Lower leg skin (tissue), 4 donors: ENCODE data around the gene HYLS1. TPM values are rescaled to one million over a fixed set of nuclear protein-coding genes. Genes with fewer than 3 reads are reported as not detected.
"Not testable (repeated sequence)": the region's sequence is repeated elsewhere in the genome, so short reads cannot be mapped to it uniquely, and the experiment has no call there.

Experiments used
- DNase-seq, 2 donors: peaks; one replicate each; pipeline ENCODE4 v3.0.0-alpha.2; 2019; ENCODE audit warnings: low spot score in 2 of 2
- H3K4me3 ChIP-seq: fragments of 200-600 bp; sonication (generic); 2 replicates; pipeline ENCODE4 v1.5.1; 2017; ENCODE audit warnings: mild to moderate bottlenecking, low read depth; ENCODE audit not compliant: poor library complexity, severe bottlenecking
- POLR2A ChIP-seq, 2 donors: fragments of 450-650 bp; IDR thresholded peaks; one replicate each; pipeline ENCODE4 v1.6.1; 2016 to 2017; ENCODE audit warnings: antibody characterized with exemption in 2 of 2, mild to moderate bottlenecking in 1 of 2, moderate library complexity in 1 of 2
- WGBS, 2 donors: methylation state at CpG; one replicate each; pipeline ENCODE4 v1.1.5; 2018; 5-methylcytosine and 5-hydroxymethylcytosine counted together
- intact Hi-C: fragments of 100-400 bp; cut with DNase I; formaldehyde crosslinking; loops from one replicate; pipeline ENCODE4 v1.15.0; 2023; ENCODE audit warnings: low total_unique reads
- total RNA-seq, 4 donors: library from RNA; depleted of rRNA; stranded (reverse); fragments of >200 nt; gene quantifications; one replicate each; pipeline ENCODE4 v1.1.0, GENCODE V29; 2016
- TF ChIP-seq, protein P1 (sequence below), 3 donors: fragments of 450-650 bp; IDR thresholded peaks; one replicate each; pipeline ENCODE4 v1.5.1; 2016; ENCODE audit warnings: antibody characterized with exemption in 3 of 3, mild to moderate bottlenecking in 3 of 3, moderate library complexity in 2 of 3

Gene HYLS1, protein sequence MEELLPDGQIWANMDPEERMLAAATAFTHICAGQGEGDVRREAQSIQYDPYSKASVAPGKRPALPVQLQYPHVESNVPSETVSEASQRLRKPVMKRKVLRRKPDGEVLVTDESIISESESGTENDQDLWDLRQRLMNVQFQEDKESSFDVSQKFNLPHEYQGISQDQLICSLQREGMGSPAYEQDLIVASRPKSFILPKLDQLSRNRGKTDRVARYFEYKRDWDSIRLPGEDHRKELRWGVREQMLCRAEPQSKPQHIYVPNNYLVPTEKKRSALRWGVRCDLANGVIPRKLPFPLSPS
- 1 to 10 TPM in 3 of 4 donors, under 1 TPM in 1; 0.99 to 2.8 (median 2.0) TPM for total RNA-seq

DNA sequence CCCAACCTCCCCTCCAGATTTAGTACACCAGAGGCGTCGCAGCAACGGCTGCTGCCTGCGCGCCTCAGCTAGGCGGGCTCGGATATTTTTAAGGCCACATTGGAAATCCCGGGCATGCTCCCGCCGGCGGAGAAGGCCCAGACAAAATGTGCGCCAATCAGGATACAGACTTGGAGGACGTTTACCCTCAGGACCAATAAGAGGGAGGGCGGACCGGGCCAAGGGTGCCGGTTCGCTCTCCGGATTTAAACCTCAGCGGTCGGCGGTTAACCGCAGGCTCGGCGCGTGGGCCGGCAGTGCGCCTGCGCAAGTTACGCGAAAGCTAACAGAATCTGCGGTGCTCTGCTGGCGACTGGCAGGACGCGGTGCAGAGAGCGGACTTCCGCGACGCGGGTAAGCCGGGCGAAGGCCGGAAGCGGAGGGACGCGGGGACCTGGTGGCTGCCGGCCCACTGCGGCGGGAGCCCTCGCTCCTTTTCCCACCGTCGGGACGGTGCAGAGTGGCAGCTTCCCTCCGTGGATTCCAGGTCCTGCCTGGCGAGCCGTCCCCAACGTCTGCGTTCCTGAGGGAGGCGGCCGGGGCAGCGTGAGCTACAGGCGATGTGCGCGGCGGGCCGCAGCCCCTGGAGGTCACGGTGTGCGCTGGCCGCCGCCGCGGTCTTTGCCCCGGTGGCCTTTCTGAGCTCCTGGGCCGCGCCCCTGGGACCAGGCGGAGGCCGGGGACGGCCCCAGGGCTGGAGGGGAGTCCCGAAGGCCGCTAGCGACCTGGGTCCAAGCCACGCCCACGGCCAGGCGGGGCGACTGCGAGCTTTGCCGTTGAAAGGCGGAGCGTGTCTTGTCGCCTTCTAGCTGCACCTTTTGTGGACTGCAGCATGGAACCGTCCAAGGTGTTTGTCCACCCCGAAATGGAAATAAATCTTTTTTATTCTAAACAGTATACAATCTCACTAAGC lies at the start of gene HYLS1:
Gene HYLS1 (plus strand): TSS at position 296 of the 952 bp plus-strand sequence. CDS start 11,701 bp downstream, outside the sequence.
- peak within 1 kb of the TSS; percentile 73 for H3K4me3 ChIP-seq
- DNase-seq: peak; percentile 93 to 98
- 0% methylated on average over 46 to 61 of the region's 91 CpGs for WGBS, 2 donors
- no peak for TF ChIP-seq POLR2A (IDR thresholded peaks at IDR 0.05)
- TF ChIP-seq, protein P1, sequence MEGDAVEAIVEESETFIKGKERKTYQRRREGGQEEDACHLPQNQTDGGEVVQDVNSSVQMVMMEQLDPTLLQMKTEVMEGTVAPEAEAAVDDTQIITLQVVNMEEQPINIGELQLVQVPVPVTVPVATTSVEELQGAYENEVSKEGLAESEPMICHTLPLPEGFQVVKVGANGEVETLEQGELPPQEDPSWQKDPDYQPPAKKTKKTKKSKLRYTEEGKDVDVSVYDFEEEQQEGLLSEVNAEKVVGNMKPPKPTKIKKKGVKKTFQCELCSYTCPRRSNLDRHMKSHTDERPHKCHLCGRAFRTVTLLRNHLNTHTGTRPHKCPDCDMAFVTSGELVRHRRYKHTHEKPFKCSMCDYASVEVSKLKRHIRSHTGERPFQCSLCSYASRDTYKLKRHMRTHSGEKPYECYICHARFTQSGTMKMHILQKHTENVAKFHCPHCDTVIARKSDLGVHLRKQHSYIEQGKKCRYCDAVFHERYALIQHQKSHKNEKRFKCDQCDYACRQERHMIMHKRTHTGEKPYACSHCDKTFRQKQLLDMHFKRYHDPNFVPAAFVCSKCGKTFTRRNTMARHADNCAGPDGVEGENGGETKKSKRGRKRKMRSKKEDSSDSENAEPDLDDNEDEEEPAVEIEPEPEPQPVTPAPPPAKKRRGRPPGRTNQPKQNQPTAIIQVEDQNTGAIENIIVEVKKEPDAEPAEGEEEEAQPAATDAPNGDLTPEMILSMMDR (IDR thresholded peaks at IDR 0.05): no peak
- intact Hi-C loops: no loop called here

DNA sequence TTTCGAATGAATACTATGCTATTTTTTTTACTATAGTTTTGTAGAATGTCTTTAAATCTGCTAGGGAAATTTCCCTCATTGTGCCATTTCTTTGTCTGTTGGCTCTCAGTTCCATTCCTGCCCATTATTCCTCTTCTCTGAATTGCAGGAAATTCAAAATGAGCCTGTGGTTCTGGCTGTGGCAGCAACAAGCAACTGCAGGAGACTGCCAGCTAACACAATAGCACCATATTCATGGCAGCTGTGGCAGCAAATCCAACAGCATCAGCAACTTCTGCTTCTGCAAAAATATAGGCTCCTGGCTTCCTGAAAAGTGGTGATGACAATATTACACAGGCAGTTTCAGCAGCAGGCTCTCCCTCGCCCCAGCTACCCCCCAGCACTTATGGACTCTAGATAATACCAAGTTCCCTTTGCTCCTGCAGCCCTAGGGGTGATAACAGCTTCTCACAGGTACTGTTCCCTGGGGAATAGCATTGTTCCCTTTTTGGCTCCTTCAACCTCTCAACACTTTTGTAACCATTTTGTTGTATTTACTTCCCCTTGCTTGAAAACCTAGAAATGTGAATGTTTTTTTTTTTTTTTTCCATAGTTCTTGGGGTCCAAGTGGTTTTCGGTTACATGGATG lies 45.0 kb upstream of the HYLS1 start:
- 68 to 77% methylated on average over 3 of the region's 3 CpGs for WGBS, 2 donors
- H3K4me3 ChIP-seq: no peak overlapping the region
- TF ChIP-seq POLR2A (IDR thresholded peaks at IDR 0.05): no peak
- TF ChIP-seq, protein P1 (IDR thresholded peaks at IDR 0.05): no peak
- DNase-seq: no peak
- intact Hi-C loops: no loop called here

DNA sequence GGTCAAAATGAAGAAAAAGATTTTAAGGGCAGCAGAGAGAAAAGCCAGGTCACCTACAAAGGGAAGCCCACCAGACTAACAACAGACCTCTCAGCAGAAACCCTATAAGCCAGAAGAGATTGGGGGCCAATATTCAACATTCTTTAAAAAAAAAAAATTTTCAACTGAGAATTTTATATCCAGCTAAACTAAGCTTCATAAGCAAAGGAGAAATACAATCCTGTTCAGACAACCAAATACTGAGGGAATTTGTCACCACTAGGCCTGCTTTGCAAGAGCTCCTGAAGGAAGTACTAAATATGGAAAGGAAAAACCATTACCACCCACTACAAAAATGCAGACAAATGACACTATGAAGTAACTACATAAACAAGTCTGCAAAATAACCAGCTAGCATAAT lies 41.3 kb upstream of the HYLS1 start:
- no peak overlapping the region for H3K4me3 ChIP-seq
- no peak for DNase-seq
- intact Hi-C loops: no loop called here
- TF ChIP-seq POLR2A (IDR thresholded peaks at IDR 0.05): no peak
- TF ChIP-seq, protein P1 (IDR thresholded peaks at IDR 0.05): no peak

DNA sequence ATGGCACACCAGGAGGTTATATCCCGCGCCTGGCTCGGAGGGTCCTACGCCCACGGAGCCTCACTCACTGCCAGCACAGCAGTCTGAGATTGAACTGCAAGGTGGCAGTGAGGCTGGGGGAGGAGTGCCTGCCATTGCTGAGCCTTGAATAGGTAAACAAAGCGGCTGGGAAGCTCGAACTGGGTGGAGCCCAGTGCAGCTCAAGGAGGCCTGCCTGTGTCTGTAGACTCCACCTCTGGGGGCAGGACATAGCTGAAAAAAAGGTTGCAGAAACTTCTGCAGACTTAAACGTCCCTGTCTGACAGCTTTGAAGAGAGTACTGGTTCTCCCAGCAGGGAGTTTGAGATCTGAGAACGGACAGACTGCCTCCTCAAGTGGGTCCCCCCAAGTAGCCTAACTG lies 29.8 kb upstream of the HYLS1 start:
- DNase-seq, intact Hi-C loops, H3K4me3 ChIP-seq: not testable (repeated sequence)
- WGBS, 2 donors: 86 to 89% methylated on average over 9 of the region's 9 CpGs

DNA sequence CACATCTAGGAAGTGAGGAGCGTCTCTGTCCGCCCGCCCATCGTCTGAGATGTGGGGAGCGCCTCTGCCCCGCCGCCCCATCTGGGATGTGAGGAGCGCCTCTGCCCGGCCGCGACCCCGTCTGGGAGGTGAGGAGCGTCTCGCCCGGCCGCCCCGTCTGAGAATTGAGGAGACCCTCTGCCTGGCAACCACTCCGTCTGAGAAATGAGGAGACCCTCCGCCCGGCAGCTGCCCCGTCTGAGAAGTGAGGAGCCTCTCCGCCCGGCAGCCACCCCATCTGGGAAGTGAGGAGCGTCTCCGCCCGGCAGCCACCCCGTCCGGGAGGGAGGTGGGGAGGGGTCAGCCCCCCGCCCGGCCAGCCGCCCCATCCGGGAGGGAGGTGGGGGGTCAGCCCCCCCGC lies 24.7 kb upstream of the HYLS1 start:
- intact Hi-C loops, DNase-seq, H3K4me3 ChIP-seq: not testable (repeated sequence)
- 85 to 94% methylated on average over 11 to 20 of the region's 33 CpGs for WGBS, 2 donors

DNA sequence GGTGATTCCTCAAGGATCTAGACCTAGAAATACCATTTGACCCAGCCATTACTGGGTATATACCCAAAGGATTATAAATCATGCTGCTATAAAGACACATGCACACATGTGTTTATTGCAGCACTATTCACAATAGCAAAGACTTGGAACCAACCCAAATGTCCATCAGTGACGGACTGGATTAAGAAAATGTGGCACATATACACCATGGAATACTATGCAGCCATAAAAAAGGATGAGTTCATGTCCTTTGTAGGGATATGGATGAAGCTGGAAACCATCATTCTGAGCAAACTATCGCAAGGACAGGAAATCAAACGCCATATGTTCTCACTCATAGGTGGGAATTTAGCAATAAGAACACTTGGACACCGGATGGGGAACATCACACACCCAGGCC lies 22.1 kb upstream of the HYLS1 start:
- H3K4me3 ChIP-seq, DNase-seq, intact Hi-C loops: not testable (repeated sequence)
- 86 to 99% methylated on average over 4 of the region's 4 CpGs for whole genome bisulfite sequencing, 2 donors

DNA sequence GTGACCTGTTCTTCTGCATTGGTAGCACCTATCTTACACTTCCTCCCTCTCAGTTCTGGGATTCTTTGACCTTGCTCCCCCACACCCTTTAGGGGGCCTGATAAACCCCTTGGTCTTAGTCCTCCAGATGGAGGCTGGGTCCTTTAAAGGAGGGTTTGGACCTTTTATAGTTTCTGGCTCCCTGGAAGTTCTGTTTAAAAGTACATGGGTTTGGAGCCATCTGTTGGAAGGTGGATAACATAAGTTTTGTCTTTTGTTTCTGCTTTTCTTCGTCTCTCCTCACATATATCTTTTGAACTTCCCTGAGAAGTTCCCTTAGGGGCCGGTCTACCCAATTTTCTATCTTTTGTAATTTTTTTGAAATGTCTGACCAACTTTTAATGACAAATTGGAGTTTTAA lies 17.9 kb upstream of the HYLS1 start:
- TF ChIP-seq, protein P1 (IDR thresholded peaks at IDR 0.05): no peak
- WGBS, 2 donors: 64 to 72% methylated on average over 2 of the region's 2 CpGs

More for the DNA sequence above, 17.9 kb upstream of the HYLS1 start:
- intact Hi-C loops: no loop called here
- no peak overlapping the region for H3K4me3 ChIP-seq
- no peak for DNase-seq
